D721Med (cell line): Measurements from ENCODE around the gene ST6GAL1.
"Not testable (repeated sequence)": the region's sequence is repeated elsewhere in the genome, so short reads cannot be mapped to it uniquely, and the experiment has no call there.

Experiments used
- DNase-seq: peaks from one replicate; pipeline ENCODE4 v3.0.0; 2011; ENCODE audit warnings: low spot score; ENCODE audit not compliant: insufficient read length
- FAIRE-seq: peaks from 2 replicates; lab custom pipeline; 2011; peaks lifted over from hg19 to GRCh38; lab: Jason Lieb, UNC
- TF ChIP-seq, protein P1 (sequence below): IDR thresholded peaks from 2 replicates; pipeline ENCODE4 v1.5.1; 2012; ENCODE audit warnings: mild to moderate bottlenecking, control low read depth; ENCODE audit not compliant: insufficient read depth; ENCODE audit errors: missing control alignments

The ST6GAL1 gene

DNA sequence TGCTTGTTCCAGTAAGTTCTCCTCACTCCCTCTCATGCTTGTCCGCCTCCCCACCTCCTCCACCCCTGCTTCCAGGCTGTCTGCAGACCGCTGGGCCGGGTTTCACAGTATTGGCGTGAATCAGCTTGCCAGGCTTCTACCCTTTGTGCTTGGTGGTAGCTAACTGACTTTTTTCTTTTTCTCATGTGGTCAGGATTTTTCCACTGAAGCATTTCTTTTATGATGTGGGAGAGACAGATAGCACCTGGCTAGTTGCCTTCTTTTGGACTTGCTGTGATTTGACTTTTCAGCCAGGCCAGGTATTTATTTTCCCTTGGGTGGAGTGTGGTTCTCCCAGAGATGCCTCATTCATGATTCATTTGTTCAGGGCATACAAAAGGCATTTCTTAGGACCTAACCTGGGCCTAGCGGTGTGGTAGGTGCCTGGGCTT is 60.6 kb downstream of the ST6GAL1 start:
- FAIRE-seq (no peak), DNase-seq (no peak)
- TF ChIP-seq, protein P1, sequence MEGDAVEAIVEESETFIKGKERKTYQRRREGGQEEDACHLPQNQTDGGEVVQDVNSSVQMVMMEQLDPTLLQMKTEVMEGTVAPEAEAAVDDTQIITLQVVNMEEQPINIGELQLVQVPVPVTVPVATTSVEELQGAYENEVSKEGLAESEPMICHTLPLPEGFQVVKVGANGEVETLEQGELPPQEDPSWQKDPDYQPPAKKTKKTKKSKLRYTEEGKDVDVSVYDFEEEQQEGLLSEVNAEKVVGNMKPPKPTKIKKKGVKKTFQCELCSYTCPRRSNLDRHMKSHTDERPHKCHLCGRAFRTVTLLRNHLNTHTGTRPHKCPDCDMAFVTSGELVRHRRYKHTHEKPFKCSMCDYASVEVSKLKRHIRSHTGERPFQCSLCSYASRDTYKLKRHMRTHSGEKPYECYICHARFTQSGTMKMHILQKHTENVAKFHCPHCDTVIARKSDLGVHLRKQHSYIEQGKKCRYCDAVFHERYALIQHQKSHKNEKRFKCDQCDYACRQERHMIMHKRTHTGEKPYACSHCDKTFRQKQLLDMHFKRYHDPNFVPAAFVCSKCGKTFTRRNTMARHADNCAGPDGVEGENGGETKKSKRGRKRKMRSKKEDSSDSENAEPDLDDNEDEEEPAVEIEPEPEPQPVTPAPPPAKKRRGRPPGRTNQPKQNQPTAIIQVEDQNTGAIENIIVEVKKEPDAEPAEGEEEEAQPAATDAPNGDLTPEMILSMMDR, result no peak

DNA sequence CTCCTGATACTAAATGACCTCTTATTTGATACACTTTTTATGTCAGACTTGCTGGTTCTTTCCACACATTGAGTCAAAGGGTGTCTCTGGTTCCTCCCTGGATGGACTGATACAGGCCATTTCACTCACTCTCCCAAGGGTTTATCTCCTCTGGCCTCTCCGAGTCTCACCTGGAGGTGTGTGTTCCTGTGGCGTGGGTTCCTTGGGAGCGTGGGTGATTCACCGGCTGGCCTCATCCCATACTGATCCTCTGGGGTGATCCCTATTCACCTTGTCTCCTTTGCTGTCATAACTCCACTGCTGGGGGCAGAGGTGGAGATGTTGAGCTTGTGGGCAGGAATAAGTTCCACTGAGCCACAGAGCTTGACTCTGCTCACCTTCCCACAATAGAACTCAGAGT is 61.1 kb downstream of the ST6GAL1 start:
- DNase-seq, result no peak
- no peak for FAIRE-seq
- TF ChIP-seq, protein P1, result no peak

DNA sequence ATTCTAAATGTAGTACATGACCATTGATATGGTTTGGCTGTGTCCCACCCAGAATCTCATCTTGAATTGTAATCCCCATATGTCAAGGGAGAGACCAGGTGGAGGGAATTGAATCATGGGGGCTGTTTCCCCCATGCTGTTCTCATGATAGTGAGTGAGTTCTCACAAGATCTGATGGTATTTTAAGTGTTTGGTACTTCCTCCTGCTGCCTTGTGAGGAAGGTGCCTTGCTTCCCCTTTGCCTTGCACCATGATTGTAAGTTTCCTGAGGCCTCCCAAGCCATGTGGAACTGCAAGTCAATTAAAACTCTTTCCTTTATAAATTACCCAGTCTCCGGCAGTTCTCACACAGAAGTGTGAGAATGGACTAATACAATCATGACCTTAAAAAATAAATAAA is 61.8 kb downstream of the ST6GAL1 start:
- DNase-seq, FAIRE-seq: not testable (repeated sequence)

DNA sequence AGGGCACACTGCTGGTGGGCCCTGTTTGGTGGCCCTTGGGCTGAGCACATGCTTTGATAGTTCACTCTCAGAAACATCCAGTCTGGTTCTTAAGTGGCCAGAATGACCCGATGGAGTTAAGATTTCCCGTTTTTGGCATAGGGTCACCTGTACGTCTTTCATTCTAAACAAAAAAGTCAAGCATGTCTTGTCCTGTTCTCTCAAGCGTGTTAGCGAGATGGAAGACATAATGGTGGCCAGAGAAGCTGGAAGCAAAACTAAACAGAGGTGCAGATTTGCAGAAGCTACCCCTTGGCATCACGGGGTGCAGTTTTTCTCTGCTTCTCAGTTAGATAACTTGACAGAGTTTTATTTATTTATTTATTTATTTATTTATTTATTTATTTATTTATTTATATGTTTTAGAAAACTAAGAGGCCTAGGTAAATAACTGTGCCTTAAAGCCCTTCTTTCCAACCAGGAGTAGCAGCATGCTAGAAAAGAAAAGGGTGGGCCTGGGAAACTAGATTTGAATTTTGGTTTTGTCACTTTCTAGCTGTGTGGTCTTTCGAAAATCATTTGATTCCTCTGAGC is 63.0 kb downstream of the ST6GAL1 start:
- FAIRE-seq (no peak), DNase-seq (no peak)
- TF ChIP-seq, protein P1, result no peak

DNA sequence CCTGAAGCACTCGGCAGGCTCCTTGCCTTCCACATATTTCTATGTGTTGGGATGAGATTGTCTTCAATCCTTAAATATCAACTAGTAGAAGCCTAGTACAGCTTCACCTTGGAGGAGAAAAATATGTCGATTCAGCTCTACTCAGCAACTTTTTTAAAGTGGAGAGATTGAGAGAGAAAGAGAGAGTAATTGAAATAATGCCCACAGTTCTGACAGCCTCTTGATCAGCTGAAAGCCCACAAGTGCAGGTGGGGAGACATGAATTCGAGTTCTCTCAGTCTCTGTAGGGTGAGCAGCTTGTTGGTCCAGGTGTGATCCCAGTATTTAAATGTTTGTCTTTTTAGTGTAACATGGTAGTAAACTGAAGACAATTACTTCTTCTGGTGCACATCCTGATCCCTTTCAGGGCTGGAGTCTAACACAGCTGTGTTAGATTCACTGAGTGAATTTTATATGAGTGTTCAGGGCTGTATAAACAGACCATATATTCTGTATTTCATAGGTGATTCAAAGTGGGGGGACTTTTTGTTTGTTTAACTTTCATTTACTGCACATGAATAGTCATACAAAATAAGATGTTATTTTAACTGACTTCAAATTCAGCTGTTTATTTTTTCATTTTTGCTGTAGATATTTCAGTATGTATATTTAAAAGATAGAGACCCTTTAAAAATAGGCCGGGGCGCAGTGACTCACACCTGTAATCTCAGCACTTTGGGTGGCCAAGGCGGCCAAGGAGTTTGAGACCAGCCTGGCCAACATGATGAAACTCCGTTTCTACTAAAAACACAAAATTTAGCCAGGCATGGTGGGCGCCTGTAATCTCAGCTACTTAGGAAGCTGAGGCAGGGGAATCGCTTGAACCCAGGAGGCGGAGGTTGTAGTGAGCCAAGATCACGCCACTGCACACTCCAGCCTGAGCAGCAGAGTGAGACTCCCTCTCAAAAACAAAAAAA is 64.0 kb downstream of the ST6GAL1 start:
- TF ChIP-seq, protein P1, result no peak
- DNase-seq (no peak), FAIRE-seq (no peak)

DNA sequence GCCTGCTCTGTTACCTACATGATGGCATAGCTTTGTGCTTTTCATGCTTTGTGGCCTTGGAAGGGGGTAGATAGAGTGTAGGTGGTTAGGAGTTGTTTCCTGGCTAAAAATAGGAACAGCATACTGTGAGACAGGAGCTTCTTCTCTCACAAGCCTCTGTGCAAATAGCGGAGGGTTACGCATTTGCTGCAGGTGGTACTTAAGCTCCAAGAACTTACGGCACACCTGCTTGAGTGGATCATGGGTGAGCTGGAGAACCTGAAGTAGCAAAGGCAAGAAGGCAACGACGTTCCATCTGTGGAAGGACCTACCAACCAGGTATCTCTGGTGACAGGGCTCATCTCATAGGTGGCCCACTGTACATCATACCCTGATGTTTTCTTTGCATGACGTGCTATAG is 66.0 kb downstream of the ST6GAL1 start:
- FAIRE-seq (no peak), DNase-seq (no peak)
- TF ChIP-seq, protein P1, result no peak

DNA sequence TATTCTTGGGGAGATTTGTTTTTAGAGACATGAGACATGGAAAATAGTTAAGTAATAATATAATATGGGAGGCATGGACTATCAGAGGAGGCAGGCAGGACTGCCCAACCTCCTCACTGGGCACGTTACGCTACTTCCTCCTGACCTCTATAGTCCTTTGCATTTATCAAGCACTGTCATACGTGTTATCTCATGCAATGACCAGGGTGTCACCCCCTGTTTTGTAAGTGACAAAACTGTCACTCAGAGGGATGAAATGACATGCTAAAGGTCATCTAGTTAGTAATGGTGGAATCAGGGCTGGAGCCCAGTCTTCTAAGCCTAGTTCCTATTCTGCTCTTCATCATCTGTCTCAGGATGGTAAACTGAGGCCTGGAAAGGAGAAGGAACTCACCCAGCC is 66.7 kb downstream of the ST6GAL1 start:
- FAIRE-seq (no peak), DNase-seq (no peak)
- TF ChIP-seq, protein P1, result no peak
